Kidney tubule cell (primary cell): ENCODE data around the gene BEST1.
"Not testable (repeated sequence)": the region's sequence is repeated elsewhere in the genome, so short reads cannot be mapped to it uniquely, and the experiment has no call there.

Experiments used
- DNase-seq: peaks from one replicate; pipeline ENCODE4 v3.0.0-alpha.2; 2018; ENCODE audit warnings: low spot score

BEST1 gene

GRCh38 chr11:61964666-61965271 is 14.6 kb downstream of the BEST1 start:
- DNase-seq, result not testable (repeated sequence)

- peak; percentile 46 for DNase-seq
Measured at GRCh38 chr11:61966734-61967115, 16.6 kb downstream of the BEST1 start.

- peak; percentile 95 for DNase-seq
Measured at GRCh38 chr11:61967116-61967923, 17.2 kb downstream of the BEST1 start, which contains the start of gene FTH1. TSS of gene FTH1 (minus strand) at chr11:61967634. CDS start at chr11:61967425, 209 bp downstream.

GRCh38 chr11:61967924-61968757 is 18.0 kb downstream of the BEST1 start:
- DNase-seq, result peak; percentile 52

GRCh38 chr11:61968758-61969390 is 18.7 kb downstream of the BEST1 start:
- DNase-seq, result no peak

GRCh38 chr11:61969391-61969758 is 19.2 kb downstream of the BEST1 start:
- no peak for DNase-seq

- DNase-seq, result peak; percentile 67
Measured at GRCh38 chr11:61969838-61970662, 19.9 kb downstream of the BEST1 start.

GRCh38 chr11:61971248-61972111 is 21.3 kb downstream of the BEST1 start:
- peak; percentile 99 for DNase-seq

GRCh38 chr11:61972112-61972671 is 22.0 kb downstream of the BEST1 start:
- no peak for DNase-seq

GRCh38 chr11:61972672-61973475 is 22.7 kb downstream of the BEST1 start:
- peak; percentile 94 for DNase-seq

- no peak for DNase-seq
Measured at GRCh38 chr11:61973476-61974162, 23.5 kb downstream of the BEST1 start.

- no peak for DNase-seq
Measured at GRCh38 chr11:61974766-61975631, 24.8 kb downstream of the BEST1 start.

GRCh38 chr11:61975638-61976419 is 25.7 kb downstream of the BEST1 start:
- no peak for DNase-seq

GRCh38 chr11:61976420-61976800 is 26.3 kb downstream of the BEST1 start:
- no peak for DNase-seq

GRCh38 chr11:61976813-61977475 is 26.8 kb downstream of the BEST1 start:
- DNase-seq, result no peak
